GM12874 (cell line): ENCODE data around the gene UGP2.

Experiments
- TF ChIP-seq, protein P1 (sequence below): IDR thresholded peaks from 2 replicates; pipeline ENCODE4 v1.5.1; 2011; ENCODE audit warnings: low read depth, mild to moderate bottlenecking, control low read depth, low read length, moderate library complexity; ENCODE audit not compliant: insufficient read depth

UGP2 gene

DNA sequence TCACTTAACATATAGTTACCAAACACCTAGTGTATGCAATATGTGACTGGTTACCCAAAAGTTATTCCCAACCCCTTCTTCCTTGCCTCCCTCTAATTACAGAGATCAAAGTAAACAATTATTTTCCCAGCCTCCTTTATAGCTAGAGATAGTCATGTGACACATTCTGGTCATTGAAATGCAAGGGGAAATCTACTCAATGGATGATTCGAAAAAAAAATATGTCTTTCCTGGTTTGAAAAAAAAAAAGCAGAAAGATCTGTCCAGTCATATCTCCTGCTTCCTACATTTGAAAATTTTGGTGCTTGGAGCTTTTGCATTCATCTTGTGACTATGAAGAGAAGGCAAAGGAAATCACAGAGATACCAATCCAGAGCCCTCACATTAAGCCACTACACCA, 27.6 kb upstream of the UGP2 start:
- TF ChIP-seq, protein P1, sequence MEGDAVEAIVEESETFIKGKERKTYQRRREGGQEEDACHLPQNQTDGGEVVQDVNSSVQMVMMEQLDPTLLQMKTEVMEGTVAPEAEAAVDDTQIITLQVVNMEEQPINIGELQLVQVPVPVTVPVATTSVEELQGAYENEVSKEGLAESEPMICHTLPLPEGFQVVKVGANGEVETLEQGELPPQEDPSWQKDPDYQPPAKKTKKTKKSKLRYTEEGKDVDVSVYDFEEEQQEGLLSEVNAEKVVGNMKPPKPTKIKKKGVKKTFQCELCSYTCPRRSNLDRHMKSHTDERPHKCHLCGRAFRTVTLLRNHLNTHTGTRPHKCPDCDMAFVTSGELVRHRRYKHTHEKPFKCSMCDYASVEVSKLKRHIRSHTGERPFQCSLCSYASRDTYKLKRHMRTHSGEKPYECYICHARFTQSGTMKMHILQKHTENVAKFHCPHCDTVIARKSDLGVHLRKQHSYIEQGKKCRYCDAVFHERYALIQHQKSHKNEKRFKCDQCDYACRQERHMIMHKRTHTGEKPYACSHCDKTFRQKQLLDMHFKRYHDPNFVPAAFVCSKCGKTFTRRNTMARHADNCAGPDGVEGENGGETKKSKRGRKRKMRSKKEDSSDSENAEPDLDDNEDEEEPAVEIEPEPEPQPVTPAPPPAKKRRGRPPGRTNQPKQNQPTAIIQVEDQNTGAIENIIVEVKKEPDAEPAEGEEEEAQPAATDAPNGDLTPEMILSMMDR, result no peak

DNA sequence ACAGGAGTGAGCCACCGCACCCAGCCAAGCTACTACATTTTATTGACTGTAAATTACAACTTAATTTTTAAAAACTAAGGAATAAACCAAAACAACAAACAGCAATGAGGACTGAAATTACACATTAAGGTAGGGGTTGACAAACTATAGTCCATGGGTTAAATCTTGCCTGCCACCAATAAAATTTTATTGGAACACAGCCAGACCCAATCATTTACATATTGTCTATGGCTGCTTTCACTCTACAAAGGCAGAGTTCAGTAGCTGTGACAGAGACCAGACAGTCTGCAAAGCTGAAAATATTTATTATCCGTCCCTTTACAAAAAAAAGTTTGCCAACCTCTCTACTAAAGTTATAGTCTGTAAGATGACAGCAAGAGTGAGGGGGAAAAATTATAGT, 24.3 kb upstream of the UGP2 start:
- TF ChIP-seq, protein P1, result no peak

DNA sequence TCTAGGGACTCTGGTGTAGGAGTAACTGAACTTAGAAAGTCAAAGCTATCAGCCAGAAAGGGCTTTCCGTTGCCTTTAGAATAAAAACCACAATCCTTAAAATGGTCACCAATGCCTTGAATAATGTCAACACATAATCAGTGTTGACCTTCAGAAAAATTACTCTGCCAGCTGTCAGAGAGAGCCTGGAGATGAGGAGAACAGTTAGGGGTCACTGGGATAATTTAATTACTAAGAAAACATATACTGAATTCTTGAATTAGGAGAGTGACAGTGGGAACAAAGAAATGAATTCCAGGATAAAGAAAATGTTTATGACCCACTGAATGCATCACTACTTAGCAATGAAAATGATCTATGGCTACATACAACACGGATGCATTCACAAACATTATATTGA, 23.4 kb upstream of the UGP2 start:
- TF ChIP-seq, protein P1, result no peak

DNA sequence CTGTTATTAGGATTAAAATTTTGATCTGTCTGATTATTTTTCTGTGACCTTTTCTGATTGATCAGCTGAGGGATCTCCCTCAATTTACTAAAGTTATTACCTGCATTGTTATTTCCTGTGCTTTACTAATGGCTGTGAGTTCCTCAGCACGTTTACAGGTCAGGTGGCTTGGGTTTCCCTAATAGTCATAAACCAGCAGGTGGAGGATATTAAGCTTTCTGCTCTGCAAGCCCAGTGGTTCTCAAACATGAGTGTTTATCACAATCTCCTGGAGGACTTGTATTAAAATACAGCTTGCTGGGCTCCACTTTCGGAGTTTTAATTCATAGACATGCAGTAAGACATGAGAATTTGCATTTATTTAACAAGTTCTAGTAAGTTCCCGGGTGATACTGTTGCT, 22.4 kb upstream of the UGP2 start:
- TF ChIP-seq, protein P1, result no peak

DNA sequence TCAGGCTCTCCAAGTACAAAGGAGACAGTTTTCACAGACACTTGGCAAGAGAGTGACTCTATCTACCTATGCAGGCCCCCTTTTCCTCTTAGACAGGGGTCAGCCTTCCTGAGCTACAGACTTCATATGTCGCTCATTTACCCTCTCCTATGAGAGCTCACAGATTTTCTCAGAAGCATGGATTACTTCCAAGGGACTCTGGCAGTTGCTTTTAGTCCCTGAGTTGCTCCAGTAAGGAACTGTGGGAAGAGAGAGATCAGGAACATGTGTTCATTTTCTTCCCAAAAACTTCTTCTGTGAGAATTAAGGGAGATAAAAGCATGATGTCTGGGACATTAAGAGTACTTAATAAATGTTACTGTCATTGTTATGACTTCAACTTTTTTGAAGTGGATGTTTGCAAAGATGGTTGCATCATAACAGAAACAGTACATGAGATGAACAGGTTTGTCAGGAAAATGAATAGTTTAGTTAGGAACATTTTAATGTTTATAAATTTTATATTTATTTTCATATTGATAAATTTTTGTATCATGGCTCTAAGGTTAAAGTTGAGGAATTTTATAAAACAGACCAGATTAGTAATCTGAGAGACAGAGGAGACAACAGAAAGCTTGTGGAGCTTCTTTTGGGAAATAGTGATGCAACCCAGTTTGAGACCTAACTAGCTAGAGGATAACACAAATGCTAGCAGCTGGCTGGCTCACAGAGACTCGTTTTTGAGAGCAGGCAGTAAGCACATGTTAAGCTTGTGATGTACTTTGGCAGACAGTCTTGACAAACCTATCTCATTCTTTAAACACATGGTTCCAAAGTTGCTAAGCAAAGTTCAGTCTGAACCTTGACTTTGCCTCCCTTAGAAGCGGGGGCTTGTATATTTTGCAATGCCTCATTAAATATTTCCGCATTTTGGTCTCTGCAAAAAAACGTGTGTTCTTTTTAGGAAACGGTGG, 21.7 kb upstream of the UGP2 start:
- TF ChIP-seq, protein P1, result no peak

DNA sequence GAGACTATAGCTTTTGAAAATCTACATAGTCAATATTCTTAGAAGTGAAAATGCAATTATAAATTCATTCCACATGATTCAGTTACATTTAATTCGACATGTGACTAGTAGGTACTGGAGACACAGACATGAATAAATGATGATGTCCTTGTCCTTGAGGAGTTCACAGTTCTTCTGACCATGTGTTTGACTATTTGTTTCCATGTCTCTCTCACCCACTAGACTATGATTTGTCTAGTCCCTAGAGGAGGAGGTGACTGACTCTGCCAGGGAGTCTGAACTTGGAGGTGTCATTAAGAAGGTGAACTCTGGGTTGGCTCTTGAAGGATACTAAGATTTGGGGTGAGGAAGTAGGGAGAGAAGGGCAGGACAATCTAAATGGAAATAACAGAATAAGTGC, 20.7 kb upstream of the UGP2 start:
- TF ChIP-seq, protein P1, result no peak

DNA sequence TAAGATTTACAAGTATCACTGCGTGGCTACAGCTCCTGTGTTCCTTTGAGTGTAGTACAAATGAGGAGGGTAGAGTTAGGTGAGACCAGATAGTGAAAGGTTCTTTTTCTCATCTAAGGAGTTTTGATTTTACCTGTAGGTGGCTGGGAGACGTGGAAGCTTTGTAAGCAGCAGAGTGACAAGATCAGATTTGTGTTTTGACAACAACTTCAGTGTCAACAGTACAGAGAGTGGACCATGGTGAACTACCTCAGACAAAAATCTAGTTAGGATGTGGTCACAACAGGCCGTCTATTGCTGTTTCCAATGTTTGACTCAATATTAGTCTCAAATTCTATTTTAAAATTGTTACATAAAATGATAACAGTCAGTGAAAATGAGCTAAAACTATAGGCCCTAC, 20.3 kb upstream of the UGP2 start:
- TF ChIP-seq, protein P1, result no peak
